HL-60/S4 treated with retinoic acid at 250 ng/mL for 4 days and 3 days (cell line): ENCODE measurements around the gene EYS.
"Not testable (repeated sequence)": the region's sequence is repeated elsewhere in the genome, so short reads cannot be mapped to it uniquely, and the experiment has no call there.

ENCODE experiments used
- in situ Hi-C: fragments of 300-500 bp; cut with MboI; formaldehyde crosslinking; loops from 2 replicates; pipeline ENCODE4 v1.7.0; 2022; ENCODE audit warnings: low sequenced_read_pairs

Gene EYS

GRCh38 chr6:64266351-64266821, 1440.6 kb downstream of the EYS start:
- in situ Hi-C loops: no loop called here

- in situ Hi-C loops: no loop called here
Observed at GRCh38 chr6:64263778-64264177, 1443.2 kb downstream of the EYS start.

GRCh38 chr6:64259372-64259771, 1447.7 kb downstream of the EYS start:
- in situ Hi-C loops: no loop called here

GRCh38 chr6:64258752-64259151, 1448.3 kb downstream of the EYS start:
- in situ Hi-C loops: no loop called here

- in situ Hi-C loops: no loop called here
Observed at GRCh38 chr6:64258302-64258701, 1448.7 kb downstream of the EYS start.

GRCh38 chr6:64257586-64257985, 1449.4 kb downstream of the EYS start:
- in situ Hi-C loops: no loop called here

- in situ Hi-C loops: no loop called here
Observed at GRCh38 chr6:64256483-64256882, 1450.5 kb downstream of the EYS start.

GRCh38 chr6:64255000-64255399, 1452.0 kb downstream of the EYS start:
- in situ Hi-C loops: no loop called here

GRCh38 chr6:64254558-64254957, 1452.5 kb downstream of the EYS start:
- in situ Hi-C loops: no loop called here

GRCh38 chr6:64252256-64252655, 1454.8 kb downstream of the EYS start:
- in situ Hi-C loops: no loop called here

- in situ Hi-C loops: no loop called here
Observed at GRCh38 chr6:64250126-64250525, 1456.9 kb downstream of the EYS start.

GRCh38 chr6:64249115-64249514, 1457.9 kb downstream of the EYS start:
- in situ Hi-C loops: no loop called here

GRCh38 chr6:64243618-64244017, 1463.4 kb downstream of the EYS start:
- in situ Hi-C loops: no loop called here

- in situ Hi-C loops: not testable (repeated sequence)
Observed at GRCh38 chr6:64238908-64239307, 1468.1 kb downstream of the EYS start.

- in situ Hi-C loops: no loop called here
Observed at GRCh38 chr6:64238071-64238470, 1469.0 kb downstream of the EYS start.

GRCh38 chr6:64233746-64234145, 1473.3 kb downstream of the EYS start:
- in situ Hi-C loops: no loop called here

GRCh38 chr6:64231928-64232327, 1475.1 kb downstream of the EYS start:
- in situ Hi-C loops: no loop called here

- in situ Hi-C loops: no loop called here
Observed at GRCh38 chr6:64230530-64230929, 1476.5 kb downstream of the EYS start.

- in situ Hi-C loops: no loop called here
Observed at GRCh38 chr6:64227863-64228262, 1479.2 kb downstream of the EYS start.

GRCh38 chr6:64225503-64225902, 1481.5 kb downstream of the EYS start:
- in situ Hi-C loops: no loop called here

GRCh38 chr6:64224819-64225218, 1482.2 kb downstream of the EYS start:
- in situ Hi-C loops: no loop called here

- in situ Hi-C loops: no loop called here
Observed at GRCh38 chr6:64221776-64222175, 1485.2 kb downstream of the EYS start.

GRCh38 chr6:64220801-64221200, 1486.2 kb downstream of the EYS start:
- in situ Hi-C loops: no loop called here
